ENCODE results near the gene PDZD11.
"Not testable (repeated sequence)": the region's sequence is repeated elsewhere in the genome, so short reads cannot be mapped to it uniquely, and the experiment has no call there.

PDZD11 gene

DNA sequence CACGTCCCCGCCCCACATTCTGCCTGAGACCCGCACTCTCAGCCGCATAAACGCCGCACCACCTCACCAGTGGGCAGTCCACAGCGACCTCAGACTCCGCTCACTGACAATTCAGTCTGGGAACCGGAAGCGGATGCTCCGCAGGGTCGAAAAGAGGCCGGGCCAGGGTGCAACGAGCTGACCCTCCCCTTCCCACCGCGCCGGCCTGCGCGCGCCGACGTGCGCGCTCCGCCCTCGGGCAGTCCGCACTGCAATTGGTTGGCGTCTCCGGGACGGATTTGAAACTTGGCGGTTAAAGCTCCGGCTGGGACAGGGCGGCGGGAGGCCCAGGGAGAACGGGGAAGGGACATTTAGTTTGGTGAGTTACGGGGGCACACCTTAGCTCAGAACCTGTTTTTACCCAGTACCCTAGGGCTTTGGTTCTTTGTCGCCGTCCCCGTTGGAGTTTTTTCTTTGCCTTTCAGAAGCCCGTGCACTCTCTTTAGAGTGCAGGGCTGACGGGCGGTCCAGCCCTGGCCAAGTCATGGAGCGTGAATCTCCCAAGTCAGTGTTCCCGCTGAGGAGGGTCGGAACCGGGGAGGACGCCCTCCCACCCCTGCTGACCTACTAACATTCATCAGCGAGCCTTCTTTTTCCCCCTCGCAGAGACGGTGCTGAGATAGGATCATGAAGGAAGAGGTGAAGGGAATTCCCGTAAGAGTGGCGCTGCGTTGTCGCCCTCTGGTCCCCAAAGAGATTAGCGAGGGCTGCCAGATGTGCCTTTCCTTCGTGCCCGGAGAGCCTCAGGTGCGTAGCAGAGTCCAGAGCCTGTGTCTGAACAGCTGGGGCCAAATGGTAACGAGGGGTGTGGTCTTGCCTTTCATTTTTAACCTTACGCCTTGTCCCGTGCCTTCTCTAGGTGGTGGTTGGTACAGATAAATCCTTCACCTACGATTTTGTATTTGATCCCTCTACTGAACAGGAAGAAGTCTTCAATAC, at the start of gene PDZD11, which contains the start of gene KIF4A:
Gene PDZD11, minus strand, starts transcription at position 135 of the 978 bp plus-strand sequence. CDS start 586 bp downstream, outside the sequence.
Gene KIF4A, plus strand, starts transcription at position 312 of the 978 bp plus-strand sequence. Its CDS starts 355 bp downstream, at position 667.
- Mint-ChIP-seq H3K36me3 (ENCODE audit: low read depth) (peaks cover 39% of the 10 kb centered on the region), H3K4me3 (peak within 1 kb of the TSS; percentile 94), H3K9me3 (no peaks in the 10 kb centered on the region), H3K27ac (peak within 1 kb of the TSS; percentile 91), H3K4me1 (ENCODE audit: low read depth) (peaks cover 24% of the 10 kb centered on the region), H3K27me3 (ENCODE audit: low read depth) (no peaks in the 10 kb centered on the region)
- DNase-seq (ENCODE audit: low spot score), result peak; percentile 84

DNA sequence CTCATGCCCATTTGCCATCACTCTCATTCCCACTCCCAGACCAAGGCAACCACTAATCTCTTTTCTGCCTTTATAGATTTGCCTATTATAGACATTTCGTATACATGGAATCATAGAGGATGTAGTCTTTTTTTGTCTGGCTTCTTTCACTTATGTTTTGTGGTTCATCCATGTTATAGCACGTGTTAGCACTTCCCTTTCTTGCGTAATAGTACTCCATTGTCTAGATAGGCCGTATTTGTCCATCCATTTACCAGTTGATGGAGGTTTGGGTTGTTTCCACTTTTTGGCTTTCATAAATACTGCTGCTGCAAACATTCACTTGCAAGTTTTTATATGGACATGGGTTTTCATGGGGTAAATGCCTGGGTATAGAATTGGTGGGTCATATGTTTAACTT, 48.6 kb upstream of the PDZD11 start:
- peaks cover 14% of the 10 kb centered on the region for H3K4me1 Mint-ChIP-seq (ENCODE audit: low read depth)
- no peak overlapping the region for H3K4me3 Mint-ChIP-seq
- no peak for DNase-seq (ENCODE audit: low spot score)
- no peaks in the 10 kb centered on the region for H3K27me3 Mint-ChIP-seq (ENCODE audit: low read depth)
- no peaks in the 10 kb centered on the region for H3K9me3 Mint-ChIP-seq
- H3K36me3 Mint-ChIP-seq (ENCODE audit: low read depth), result peaks cover 39% of the 10 kb centered on the region
- H3K27ac Mint-ChIP-seq, result no peak overlapping the region

- peaks cover 38% of the 10 kb centered on the region for H3K36me3 Mint-ChIP-seq (ENCODE audit: low read depth)
- no peak overlapping the region for H3K4me3 Mint-ChIP-seq
- DNase-seq (ENCODE audit: low spot score), result peak; percentile 4
- H3K9me3 Mint-ChIP-seq, result no peaks in the 10 kb centered on the region
- peaks cover 14% of the 10 kb centered on the region for H3K4me1 Mint-ChIP-seq (ENCODE audit: low read depth)
- peak overlapping the region; percentile 57 for H3K27ac Mint-ChIP-seq
- H3K27me3 Mint-ChIP-seq (ENCODE audit: low read depth), result no peaks in the 10 kb centered on the region
Measured at GRCh38 chrX:70336767-70337166, 47.0 kb upstream of the PDZD11 start.

DNA sequence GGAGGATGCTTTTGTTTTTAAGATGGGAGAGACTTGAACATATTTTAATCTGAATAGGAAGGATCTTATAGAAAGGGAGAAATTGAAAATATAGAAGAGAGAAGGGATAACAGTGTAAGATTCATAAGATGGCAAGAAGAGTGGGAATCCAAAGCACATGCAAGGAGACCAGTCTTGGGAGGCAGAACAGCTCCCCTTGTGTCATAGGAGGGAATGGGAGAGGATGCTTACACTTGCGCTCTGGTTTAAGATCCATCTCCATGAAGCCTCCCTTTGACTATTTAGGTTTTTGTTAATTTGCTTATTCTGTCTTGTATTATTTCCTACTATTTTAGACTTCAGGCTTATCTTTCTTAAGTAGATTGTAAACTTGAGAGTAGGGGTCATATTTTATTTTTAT, 42.9 kb upstream of the PDZD11 start:
- Mint-ChIP-seq H3K9me3 (no peaks in the 10 kb centered on the region), H3K4me1 (ENCODE audit: low read depth) (peaks cover 14% of the 10 kb centered on the region), H3K27ac (no peak overlapping the region), H3K36me3 (ENCODE audit: low read depth) (peaks cover 43% of the 10 kb centered on the region), H3K27me3 (ENCODE audit: low read depth) (no peaks in the 10 kb centered on the region), H3K4me3 (no peak overlapping the region)
- DNase-seq (ENCODE audit: low spot score), result no peak

DNA sequence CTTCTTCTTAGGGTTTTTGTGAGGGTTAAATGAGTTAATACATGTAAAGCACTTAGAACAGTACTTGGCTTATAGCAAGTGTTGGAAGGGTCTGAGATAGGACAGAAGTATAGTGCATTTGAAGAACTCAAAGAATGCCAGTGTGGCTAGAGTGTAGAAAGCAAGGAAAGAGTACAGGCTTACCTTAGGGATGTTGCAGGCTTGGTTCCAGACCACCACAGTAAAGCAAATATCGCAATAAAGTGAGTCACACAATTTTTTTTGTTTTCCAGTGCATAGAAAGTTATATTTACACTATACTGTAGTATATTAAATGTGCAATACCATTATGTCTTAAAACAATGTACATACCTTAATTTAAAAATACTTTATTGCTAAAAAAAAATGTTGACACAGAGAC, 41.4 kb upstream of the PDZD11 start:
- no peaks in the 10 kb centered on the region for H3K9me3 Mint-ChIP-seq
- H3K27me3 Mint-ChIP-seq (ENCODE audit: low read depth), result no peaks in the 10 kb centered on the region
- H3K4me3 Mint-ChIP-seq, result no peak overlapping the region
- DNase-seq (ENCODE audit: low spot score), result no peak
- peaks cover 5% of the 10 kb centered on the region for H3K4me1 Mint-ChIP-seq (ENCODE audit: low read depth)
- H3K27ac Mint-ChIP-seq, result no peak overlapping the region
- H3K36me3 Mint-ChIP-seq (ENCODE audit: low read depth), result peaks cover 41% of the 10 kb centered on the region

DNA sequence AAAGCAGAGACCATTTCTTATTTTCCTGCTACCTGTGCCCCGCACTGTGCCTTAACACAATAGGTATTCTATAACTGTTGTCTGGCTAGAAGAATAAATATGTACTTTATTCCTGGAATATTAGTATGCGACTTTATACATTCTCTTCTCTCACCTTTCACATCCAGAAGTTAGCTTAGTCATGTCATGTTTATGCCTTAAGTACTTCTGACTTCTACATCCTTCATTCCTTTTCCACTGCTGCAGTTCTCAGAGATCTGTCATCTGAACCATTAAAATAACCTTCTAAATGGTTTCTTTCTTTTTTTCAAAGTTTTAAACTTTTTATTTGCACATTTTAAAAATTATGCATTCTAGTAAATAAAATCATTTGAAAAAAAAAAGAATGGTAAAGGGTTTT, 34.6 kb upstream of the PDZD11 start:
- DNase-seq (ENCODE audit: low spot score), result no peak
- Mint-ChIP-seq H3K27ac (no peak overlapping the region), H3K9me3 (no peaks in the 10 kb centered on the region), H3K27me3 (ENCODE audit: low read depth) (no peaks in the 10 kb centered on the region), H3K4me3 (no peak overlapping the region), H3K4me1 (ENCODE audit: low read depth) (no peaks in the 10 kb centered on the region), H3K36me3 (ENCODE audit: low read depth) (peaks cover 10% of the 10 kb centered on the region)

DNA sequence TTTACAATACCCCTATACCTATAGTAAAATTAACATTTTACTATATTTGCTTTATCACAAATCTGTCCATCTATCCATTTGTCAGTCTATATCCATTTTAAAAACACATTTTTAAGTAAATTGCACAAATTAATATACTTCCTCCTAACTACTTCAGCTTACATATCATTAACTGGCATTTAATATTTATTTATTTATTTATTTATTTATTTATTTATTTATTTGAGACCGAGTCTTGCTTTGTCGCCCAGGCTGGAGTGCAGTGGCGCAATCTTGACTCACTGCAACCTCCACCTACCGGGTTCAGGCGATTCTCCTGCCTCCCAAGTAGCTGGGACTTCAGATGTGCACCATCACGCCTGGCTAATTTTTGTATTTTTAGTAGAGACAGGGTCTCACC, 33.9 kb upstream of the PDZD11 start:
- not testable (repeated sequence) for DNase-seq (ENCODE audit: low spot score); H3K27me3 Mint-ChIP-seq (ENCODE audit: low read depth); H3K4me1 Mint-ChIP-seq (ENCODE audit: low read depth); H3K27ac Mint-ChIP-seq; H3K4me3 Mint-ChIP-seq; H3K9me3 Mint-ChIP-seq
- H3K36me3 Mint-ChIP-seq (ENCODE audit: low read depth), result peaks cover 11% of the 10 kb centered on the region

DNA sequence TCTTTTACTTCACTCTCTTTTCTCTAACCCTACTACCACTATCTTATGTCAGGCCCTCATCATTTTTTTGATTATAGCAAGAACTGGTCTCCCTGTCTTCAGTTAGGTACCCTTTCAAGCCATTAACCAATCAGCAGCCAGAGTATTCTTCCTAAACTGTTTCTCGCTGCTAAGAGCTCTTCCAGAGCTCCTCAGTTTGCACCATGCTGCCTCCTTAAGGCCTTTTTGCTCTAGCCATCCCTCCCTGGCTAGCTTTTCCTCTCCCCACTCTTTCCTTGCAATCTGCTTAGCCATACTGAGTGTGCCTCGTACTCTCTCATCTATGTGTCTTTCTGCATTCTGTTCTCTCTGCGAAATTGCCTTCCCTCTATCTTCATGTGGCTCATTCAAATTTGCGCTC, 33.1 kb upstream of the PDZD11 start:
- Mint-ChIP-seq H3K27me3 (ENCODE audit: low read depth) (no peaks in the 10 kb centered on the region), H3K27ac (no peak overlapping the region), H3K4me3 (no peak overlapping the region), H3K4me1 (ENCODE audit: low read depth) (no peaks in the 10 kb centered on the region), H3K36me3 (ENCODE audit: low read depth) (peaks cover 10% of the 10 kb centered on the region), H3K9me3 (no peaks in the 10 kb centered on the region)
- DNase-seq (ENCODE audit: low spot score), result no peak

DNA sequence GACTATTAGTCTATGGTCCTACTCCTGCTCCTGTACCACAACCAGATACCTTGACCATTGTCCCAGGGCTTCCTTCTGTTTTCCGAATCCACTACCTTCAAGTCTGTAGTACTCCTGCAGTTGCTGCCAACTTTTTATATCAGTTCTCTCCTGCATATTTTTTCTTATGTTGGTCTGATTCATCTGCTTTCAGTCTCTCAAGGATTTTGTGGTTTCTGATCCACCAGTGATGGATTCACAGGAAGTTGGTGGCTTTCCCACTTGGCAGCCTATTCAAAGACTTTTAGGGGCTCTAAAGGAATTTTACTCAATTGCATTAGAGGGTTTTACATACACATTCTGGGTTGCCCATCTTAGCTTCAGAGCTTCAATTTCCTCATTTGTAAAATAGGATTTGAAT, 23.8 kb upstream of the PDZD11 start:
- Mint-ChIP-seq H3K27me3 (ENCODE audit: low read depth) (no peaks in the 10 kb centered on the region), H3K9me3 (no peaks in the 10 kb centered on the region), H3K4me1 (ENCODE audit: low read depth) (peaks cover 10% of the 10 kb centered on the region), H3K36me3 (ENCODE audit: low read depth) (peaks cover 37% of the 10 kb centered on the region), H3K27ac (no peak overlapping the region), H3K4me3 (no peak overlapping the region)
- no peak for DNase-seq (ENCODE audit: low spot score)

DNA sequence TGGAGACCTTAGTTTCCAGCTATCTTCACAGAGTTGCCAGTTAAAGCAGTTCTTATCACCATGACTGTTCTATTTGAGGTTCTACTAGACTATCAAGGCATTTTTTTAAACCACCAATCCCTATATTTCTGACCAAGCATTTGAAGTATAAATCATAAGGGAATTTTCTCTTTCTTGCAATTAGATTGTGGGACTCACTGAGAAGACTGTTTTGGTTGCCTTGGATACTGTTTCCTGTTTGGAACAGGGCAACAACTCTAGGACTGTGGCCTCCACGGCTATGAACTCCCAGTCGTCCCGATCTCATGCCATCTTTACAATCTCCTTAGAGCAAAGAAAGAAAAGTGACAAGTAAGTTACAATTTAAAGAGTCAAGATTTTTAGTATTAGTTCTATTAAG, 12.0 kb upstream of the PDZD11 start:
- peaks cover 13% of the 10 kb centered on the region for H3K4me1 Mint-ChIP-seq (ENCODE audit: low read depth)
- H3K4me3 Mint-ChIP-seq, result no peak overlapping the region
- no peaks in the 10 kb centered on the region for H3K9me3 Mint-ChIP-seq
- H3K27me3 Mint-ChIP-seq (ENCODE audit: low read depth), result no peaks in the 10 kb centered on the region
- H3K27ac Mint-ChIP-seq, result no peak overlapping the region
- DNase-seq (ENCODE audit: low spot score), result no peak
- H3K36me3 Mint-ChIP-seq (ENCODE audit: low read depth), result peaks cover 47% of the 10 kb centered on the region

GRCh38 chrX:70293621-70294020, 3.9 kb upstream of the PDZD11 start:
- DNase-seq (ENCODE audit: low spot score), result no peak
- Mint-ChIP-seq H3K27me3 (ENCODE audit: low read depth) (no peaks in the 10 kb centered on the region), H3K27ac (no peak overlapping the region), H3K36me3 (ENCODE audit: low read depth) (peaks cover 22% of the 10 kb centered on the region), H3K4me1 (ENCODE audit: low read depth) (peaks cover 24% of the 10 kb centered on the region), H3K9me3 (no peaks in the 10 kb centered on the region), H3K4me3 (no peak overlapping the region)

- H3K27ac Mint-ChIP-seq, result no peak overlapping the region
- H3K4me1 Mint-ChIP-seq (ENCODE audit: low read depth), result peaks cover 26% of the 10 kb centered on the region
- peak overlapping the region; percentile 59 for H3K4me3 Mint-ChIP-seq
- no peaks in the 10 kb centered on the region for H3K9me3 Mint-ChIP-seq
- H3K27me3 Mint-ChIP-seq (ENCODE audit: low read depth), result no peaks in the 10 kb centered on the region
- H3K36me3 Mint-ChIP-seq (ENCODE audit: low read depth), result peaks cover 23% of the 10 kb centered on the region
- DNase-seq (ENCODE audit: low spot score), result no peak
Measured at GRCh38 chrX:70292788-70293187, 3.1 kb upstream of the PDZD11 start.

DNA sequence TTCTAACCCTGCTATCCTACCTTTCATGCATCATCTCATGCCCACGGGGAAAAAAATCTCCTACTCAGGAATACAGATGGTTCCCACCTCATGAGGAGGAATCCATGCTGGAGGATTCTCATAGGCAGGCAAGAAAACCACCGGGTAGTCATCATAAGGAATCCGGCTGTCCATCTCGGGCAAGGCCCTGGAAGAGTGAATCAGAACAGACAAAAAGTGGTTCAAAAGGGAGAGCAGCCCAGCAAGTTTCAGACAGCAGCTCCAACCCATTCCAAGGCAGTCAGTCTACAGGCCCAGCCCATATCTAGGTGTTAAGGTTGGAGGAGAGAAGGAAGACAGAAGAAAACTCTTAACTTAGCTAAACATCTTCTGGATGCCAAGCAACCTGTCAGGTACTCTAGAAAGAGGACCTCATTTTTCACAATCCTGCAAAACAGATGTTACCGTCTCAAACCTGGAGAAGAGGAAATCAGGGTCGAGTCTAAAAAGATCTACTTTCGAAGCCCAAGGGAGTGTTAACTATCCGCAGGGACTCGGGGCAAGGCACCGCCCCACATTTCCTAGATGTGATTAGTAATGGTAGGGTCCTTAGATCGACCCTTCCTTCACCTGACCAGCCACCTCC, 447 bp downstream of the PDZD11 start:
- H3K9me3 Mint-ChIP-seq, result no peaks in the 10 kb centered on the region
- H3K27ac Mint-ChIP-seq, result peak overlapping the region; percentile 91
- no peak for DNase-seq (ENCODE audit: low spot score)
- H3K27me3 Mint-ChIP-seq (ENCODE audit: low read depth), result no peaks in the 10 kb centered on the region
- peak overlapping the region; percentile 94 for H3K4me3 Mint-ChIP-seq
- H3K4me1 Mint-ChIP-seq (ENCODE audit: low read depth), result peaks cover 24% of the 10 kb centered on the region
- peaks cover 39% of the 10 kb centered on the region for H3K36me3 Mint-ChIP-seq (ENCODE audit: low read depth)

DNA sequence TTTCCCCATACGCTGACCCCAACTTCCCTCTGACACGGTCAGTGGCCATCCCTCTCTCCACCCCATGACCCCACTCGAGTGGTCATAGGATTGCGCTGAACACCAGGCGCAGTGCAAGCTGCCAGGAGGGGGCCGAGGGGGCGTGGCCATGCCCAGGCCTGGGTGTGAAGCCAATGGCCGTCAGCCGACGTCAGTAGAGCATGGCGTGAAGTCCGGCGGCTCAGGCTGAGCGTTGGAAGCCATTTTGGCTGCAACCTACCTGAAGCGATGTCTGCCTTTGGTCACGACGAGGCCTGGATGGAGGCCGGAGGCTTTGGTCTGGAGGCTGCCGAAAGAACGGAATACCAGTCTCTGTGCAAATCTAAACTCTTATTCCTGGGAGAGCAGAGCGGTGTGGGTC, 7.8 kb downstream of the PDZD11 start, which contains the start of gene RAB41:
Gene RAB41, plus strand, starts transcription at position 222 of the 400 bp plus-strand sequence. Its CDS starts 46 bp downstream, at position 268.
- Mint-ChIP-seq H3K9me3 (no peaks in the 10 kb centered on the region), H3K4me1 (ENCODE audit: low read depth) (no peaks in the 10 kb centered on the region), H3K4me3 (no peak within 1 kb of the TSS), H3K27me3 (ENCODE audit: low read depth) (no peaks in the 10 kb centered on the region), H3K36me3 (ENCODE audit: low read depth) (peaks cover 12% of the 10 kb centered on the region), H3K27ac (no peak within 1 kb of the TSS)
- no peak for DNase-seq (ENCODE audit: low spot score)
